C1 segment of cervical spinal cord (tissue), 14 donors: ENCODE data around the gene DUSP16.

ENCODE experiments used
- DNase-seq, 14 donors: peaks; one replicate each; lab custom pipeline; 2025; lab: John Stamatoyannopoulos, UW

DUSP16 gene

GRCh38 chr12:12549426-12549825 is 13.2 kb downstream of the DUSP16 start:
- peak in 1 of 14 donors; percentile 49 for DNase-seq

- DNase-seq = no peak
These were observed 13.9 kb downstream of the DUSP16 start for GRCh38 chr12:12548713-12549112.

- DNase-seq = no peak
These were observed 16.3 kb downstream of the DUSP16 start for GRCh38 chr12:12546314-12546772.

DNA sequence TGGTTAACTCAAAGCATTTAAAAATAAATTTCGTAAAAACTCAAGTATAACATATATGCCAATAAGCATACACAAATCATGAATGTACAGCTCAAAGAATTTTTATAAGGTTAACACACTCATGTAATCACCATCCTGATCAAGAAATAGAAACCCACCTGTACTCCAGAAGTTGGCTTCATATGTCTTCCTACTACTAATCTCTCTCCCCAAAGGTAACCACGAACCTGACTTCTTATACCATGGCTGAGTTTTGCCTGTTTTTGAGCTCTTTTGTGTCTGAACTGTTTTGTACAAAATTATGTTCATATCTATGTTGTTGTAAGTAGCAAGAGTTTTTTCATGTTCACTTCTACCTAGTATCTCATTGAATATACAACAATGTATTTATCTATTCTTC is 18.7 kb downstream of the DUSP16 start:
- no peak for DNase-seq

DNA sequence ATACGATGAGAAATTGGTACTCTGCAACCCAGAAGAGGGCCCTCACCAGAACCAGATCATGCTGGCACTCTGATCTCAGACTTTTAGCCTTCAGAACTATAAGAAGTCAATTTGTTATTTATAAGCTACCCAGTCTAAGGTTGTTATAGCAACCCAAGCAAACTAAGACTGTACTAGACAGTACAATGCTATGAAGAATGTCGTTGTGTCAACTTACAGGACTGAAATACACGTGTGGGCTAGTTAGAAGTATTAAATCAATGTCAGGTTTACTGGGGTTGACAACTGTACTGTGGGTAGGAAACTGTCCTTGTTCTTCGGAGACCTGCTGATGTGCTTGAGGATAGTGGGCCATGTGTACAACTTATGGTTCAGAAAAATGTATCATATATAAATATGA is 19.7 kb downstream of the DUSP16 start:
- no peak for DNase-seq

- DNase-seq = no peak
These were observed 20.4 kb downstream of the DUSP16 start for GRCh38 chr12:12542286-12542685.

DNA sequence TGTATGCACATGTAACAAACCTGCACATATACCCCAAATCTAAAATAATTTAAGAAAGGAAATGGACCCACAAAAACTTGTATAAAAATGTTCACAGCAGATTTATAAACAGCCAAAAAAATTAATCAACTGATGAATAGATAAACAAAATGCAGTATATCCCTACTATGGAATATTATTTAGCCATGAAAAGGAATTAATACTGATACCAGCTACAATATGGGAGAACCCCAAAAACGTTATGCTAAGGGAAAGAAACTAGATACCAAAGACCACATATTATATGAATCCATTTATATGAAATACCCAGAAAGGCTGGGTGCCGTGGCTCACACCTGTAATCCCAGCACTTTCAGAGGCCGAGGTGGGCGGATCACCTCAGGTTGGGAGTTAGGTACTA is 20.9 kb downstream of the DUSP16 start:
- DNase-seq = no peak

DNA sequence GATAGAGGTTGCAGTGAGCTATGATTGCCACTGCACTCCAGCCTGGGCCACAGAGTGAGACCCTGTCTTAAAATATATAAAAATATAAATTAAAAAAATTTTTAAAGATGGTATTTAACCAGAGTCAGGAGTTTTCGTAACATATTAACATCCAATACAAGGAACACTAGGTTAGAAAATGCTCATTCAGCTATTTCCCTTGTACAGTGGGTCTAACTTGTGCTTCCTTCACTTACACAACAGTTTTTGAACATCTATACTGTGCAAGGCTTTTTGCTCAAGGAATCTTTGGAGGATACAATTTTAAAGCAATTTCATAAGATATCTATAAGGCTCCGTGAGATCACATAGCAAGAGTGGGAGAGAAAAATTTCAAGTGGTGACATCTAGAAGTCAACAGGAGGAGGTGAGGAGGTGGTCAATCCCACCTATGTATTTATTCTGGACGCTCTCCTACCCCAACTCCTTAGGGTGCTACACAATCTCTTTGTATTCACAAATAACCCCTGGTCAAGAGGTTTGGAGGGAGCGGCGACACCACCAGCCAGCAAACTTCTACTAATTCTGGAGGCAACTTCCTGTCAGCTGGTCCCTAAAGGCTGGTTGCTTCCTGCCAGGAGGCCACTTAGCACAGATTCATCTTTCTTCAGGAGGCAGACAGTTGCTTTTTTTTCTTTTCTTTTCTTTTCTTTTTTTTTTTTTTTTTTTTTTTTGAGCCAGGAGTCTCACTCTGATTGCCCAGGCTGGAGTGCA is 22.2 kb downstream of the DUSP16 start:
- DNase-seq = no peak

DNA sequence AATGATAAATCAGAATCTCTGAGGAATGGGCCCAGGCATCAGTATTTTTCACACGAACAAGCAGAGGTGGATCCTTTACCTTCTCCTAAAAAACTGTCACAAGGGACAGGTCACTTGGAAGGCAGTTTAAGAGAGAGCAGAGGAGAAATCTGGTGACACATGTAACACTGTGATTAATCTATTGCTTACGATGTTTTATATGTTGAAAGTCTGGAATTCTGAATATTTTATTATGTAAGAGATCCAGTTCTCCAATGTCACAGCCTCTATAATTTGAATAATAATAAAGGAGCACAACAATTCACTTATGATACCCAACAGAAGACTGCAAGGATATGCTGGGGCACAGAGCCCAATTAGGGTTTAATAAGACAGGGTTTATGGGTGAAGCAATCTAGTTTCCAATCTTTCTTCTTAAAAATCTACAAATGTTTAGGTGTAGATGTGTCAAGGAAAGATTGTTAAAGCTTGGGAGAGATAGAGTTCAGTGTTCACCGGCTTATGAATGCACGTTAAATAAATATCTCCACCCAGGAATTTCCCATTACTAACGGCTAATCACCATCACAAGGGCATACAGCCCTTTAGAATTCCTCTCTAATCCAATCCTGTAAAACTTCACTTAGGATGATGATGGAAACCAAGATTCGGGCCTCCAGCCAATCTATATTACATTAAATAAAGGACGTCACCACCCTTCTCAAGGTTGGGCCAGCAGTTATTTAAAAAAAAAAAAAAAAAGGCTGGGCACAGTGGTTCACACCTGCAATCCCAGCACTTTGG is 23.4 kb downstream of the DUSP16 start:
- DNase-seq = no peak

DNA sequence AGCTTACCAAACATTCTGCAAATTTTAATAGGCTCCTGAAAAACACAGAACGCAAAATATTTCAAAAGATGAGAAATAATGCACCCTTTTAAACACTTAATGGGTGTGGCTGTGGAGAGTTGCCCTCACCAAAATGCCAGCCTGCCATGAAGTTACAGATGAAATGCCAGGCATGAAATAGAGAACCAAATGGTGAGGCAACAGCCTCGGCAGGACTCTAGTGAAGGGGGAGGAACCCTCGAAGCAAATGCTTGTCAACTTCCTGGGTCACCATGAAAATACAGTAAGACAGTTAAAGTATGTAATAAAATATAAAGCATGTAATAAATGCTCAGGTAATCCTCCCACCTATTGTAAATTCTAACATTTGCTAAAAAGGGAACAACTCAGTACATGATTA is 24.1 kb downstream of the DUSP16 start:
- no peak for DNase-seq

DNA sequence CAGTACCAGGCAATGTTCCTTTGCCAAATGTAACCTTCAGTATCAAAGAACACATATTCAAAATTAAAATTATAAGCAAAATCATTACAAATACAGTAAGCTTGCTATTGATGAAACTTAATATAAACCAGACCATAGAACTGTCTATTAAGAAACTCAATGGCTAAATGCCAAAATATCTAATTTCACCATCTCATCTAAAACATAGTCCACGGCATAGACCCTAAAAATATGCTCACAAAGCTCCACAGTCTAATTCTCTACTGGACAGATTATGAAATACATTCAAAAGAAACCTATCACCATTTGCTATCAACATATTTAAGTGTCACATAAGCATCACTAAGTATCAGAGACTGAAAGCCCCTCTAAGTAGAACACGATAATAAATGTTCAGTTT is 25.2 kb downstream of the DUSP16 start:
- no peak for DNase-seq

DNA sequence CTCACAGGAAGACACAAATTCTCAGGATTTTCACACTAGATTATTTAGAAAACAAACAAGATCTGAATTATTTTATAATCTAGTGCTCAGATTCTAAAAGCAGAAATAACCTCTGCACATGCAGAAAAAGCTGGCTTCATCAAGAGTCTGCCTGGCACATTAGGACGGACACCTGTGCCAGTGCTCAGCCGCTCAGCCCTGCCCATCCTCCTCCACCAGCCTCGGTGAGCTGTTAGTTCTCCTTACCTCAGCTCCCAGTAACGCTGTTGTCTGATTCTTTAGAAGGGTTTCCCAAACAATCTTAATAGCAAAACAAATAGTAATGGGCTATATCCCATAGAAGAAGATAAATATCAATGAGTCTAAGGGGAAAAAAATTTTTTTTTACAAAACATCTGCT is 27.7 kb downstream of the DUSP16 start:
- peak in 1 of 14 donors; percentile 73 for DNase-seq

- peak in 1 of 14 donors; percentile 28 for DNase-seq
These were observed 28.3 kb downstream of the DUSP16 start for GRCh38 chr12:12534166-12534866.

DNA sequence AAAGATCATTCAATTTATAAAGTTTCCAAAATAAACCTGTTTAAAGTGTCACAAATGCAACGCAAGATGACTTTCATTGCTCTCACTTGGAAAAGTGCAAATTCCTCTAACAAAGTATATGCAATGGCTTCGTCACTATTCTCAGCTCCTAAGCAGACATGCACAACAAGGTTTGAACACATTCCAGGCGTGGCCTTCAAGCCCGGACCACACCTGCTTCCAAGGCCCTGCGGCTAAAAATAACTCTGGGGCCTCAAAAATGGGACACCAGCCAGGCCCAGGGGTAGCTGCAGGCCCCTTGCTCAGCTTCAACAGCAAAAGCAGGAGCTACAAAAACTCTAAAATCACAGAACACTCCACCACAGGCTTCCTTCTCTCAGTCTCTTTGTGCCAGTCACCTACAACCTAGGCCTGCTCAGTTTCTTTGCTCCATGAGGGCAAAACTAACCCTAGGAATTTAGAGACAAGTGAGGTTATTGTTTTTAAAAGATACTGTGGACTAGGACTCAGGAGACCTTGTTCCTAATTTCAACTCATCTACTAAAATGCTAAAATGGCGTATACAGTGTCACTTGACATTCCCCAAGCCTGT is 29.3 kb downstream of the DUSP16 start:
- peak in 1 of 14 donors; percentile 61 for DNase-seq

- DNase-seq = no peak
These were observed 31.5 kb downstream of the DUSP16 start for GRCh38 chr12:12531194-12531593.

- no peak for DNase-seq
These were observed 32.8 kb downstream of the DUSP16 start for GRCh38 chr12:12529783-12530421.

GRCh38 chr12:12528361-12529270 is 34.0 kb downstream of the DUSP16 start:
- no peak for DNase-seq

DNA sequence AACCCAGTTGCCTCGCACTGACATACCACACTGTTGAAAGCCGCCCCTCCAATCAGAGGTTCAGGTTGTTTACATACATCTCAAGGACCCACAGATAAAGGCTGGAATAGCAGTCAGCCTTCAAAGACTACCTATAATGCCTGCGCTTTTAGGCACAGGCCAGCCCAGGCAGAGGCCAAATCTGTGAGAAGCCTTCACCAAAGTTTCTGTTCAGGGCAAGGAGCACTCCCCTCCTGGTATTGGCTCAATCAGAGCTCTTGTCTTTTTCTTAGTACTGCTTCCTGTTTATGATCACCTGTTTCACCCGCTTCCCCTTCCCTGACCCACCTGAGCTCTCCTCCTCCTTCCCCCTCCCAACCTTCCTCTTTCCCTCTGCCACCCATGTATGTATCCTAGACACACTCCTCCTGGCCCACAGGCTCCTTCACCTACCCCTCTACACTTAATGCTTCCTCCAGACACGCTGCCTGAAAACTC is 34.8 kb downstream of the DUSP16 start:
- DNase-seq = no peak

DNA sequence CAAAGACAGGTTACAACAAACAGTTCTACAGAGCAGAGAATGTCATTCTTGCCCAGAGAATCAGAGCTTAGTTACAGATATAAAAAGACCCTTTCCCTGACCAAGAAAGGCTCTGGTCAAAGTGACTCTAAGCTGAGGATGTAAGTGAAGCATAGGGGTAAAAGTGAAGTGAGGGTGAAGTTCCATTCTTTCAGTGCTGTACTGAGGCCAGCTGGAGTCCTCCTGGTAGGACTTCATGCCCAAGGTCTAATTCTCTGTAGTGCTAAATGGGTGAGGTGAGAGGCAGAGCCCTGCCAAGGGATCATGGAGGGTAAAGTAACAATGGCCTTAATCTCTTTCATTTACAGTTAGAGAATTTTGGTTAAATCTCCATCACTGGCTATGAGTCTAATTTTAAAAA is 38.5 kb downstream of the DUSP16 start:
- DNase-seq = no peak

DNA sequence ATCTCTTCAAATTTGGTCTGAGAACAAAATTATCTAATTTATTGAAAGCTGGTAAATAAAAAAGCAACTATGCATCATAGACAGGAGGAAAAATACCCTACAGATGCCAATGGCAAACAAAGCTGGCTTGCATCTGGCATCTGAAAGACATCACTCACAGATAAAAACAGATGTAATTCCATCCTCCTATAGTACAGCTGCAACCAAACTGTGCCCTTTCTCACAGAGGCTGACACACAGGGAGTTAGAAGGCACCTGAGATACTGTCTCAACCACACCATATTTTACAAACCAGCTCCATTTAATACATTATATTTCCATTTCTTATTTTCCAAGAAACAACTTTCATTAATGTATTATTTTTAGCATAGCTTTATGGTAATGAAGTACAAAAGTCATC is 39.4 kb downstream of the DUSP16 start:
- no peak for DNase-seq
